HCT116 (cell line): ENCODE results near the gene NOD1. TPM values are rescaled to one million over a fixed set of nuclear protein-coding genes. Genes with fewer than 3 reads are reported as not detected.

Experiments
- ATAC-seq: fragments of 200-7000 bp; cut with Tn5 transposase; 2 replicates; pipeline ENCODE4 v1.9.1; 2020; ENCODE audit warnings: mild to moderate bottlenecking, moderate library complexity
- BruUV-seq: library from RNA; stranded (reverse); fragments of 400-500 nt; replicated peaks from 2 replicates; lab custom pipeline; 2021; lab: Mats Ljungman, UMichigan
- CTCF ChIA-PET: fragments of 300-600 bp; sonication (Branson Sonifier 250); formaldehyde crosslinking; loops from one replicate; lab custom pipeline; 2021; ENCODE audit warnings: antibody characterized with exemption; lab: Charles Lee
- POLR2A ChIA-PET: fragments of 300-600, 350-600 bp; sonication (Branson Sonifier 250); formaldehyde crosslinking; loops from one replicate; lab custom pipeline; 2021; ENCODE audit warnings: antibody characterized with exemption; lab: Charles Lee
- RAD21 ChIA-PET, 2 experiments: fragments of 300-600 bp; sonication (Branson Sonifier 250); formaldehyde crosslinking; loops; one replicate each; lab custom pipeline; 2023; ENCODE audit warnings: low total read pairs in 2 of 2; ENCODE audit not compliant: uncharacterized antibody in 2 of 2, unreplicated experiment in 2 of 2, low non-redundant PET in 1 of 2; lab: Charles Lee
- DNase-seq: peaks from one replicate; pipeline ENCODE4 v3.0.0-alpha.2; 2010; ENCODE audit warnings: low read depth, low spot score
- H2AFZ ChIP-seq: fragments of 200-600 bp; shearing (Covaris generic), sonication (generic); 2 replicates; pipeline ENCODE4 v1.6.1; 2017; ENCODE audit warnings: low read depth, mixed run types, mixed read lengths, antibody characterized with exemption, low read length; ENCODE audit not compliant: poor library complexity, severe bottlenecking
- H3K27ac ChIP-seq: 2 replicates; pipeline ENCODE4 v1.5.1; 2012; ENCODE audit warnings: low read depth, low read length
- H3K27me3 ChIP-seq: fragments of 200-600 bp; sonication (generic); 2 replicates; pipeline ENCODE4 v1.6.1; 2016; ENCODE audit warnings: mixed run types, low read length, mixed read lengths; ENCODE audit not compliant: insufficient read depth
- H3K36me3 ChIP-seq, 2 experiments: fragments of 200-500 bp in 1 of 2; fragments of 200-600 bp in 1 of 2; sonication (Bioruptor generic) in 1 of 2; sonication (generic) in 1 of 2; 2 replicates each; pipeline versions ENCODE4 v1.5.1 to v1.6.1; 2014 to 2016; ENCODE audit warnings: low read length in 2 of 2, inconsistent platforms in 1 of 2, mixed read lengths in 1 of 2, mixed run types in 1 of 2; ENCODE audit not compliant: insufficient read depth in 2 of 2, control insufficient read depth in 1 of 2
- H3K4me1 ChIP-seq, 2 experiments: fragments of 200-600 bp in 1 of 2; sonication (generic) in 1 of 2; 2 replicates each; pipeline versions ENCODE4 v1.5.1 to v1.6.1; 2012 to 2017; ENCODE audit warnings: low read length in 2 of 2, inconsistent platforms in 1 of 2, mild to moderate bottlenecking in 1 of 2, mixed read lengths in 1 of 2, mixed run types in 1 of 2, moderate library complexity in 1 of 2; ENCODE audit not compliant: insufficient read depth in 2 of 2, control insufficient read depth in 1 of 2
- H3K4me2 ChIP-seq: fragments of 200-600 bp; sonication (generic); 2 replicates; pipeline ENCODE4 v1.6.1; 2017; ENCODE audit warnings: mixed run types, low read length, mixed read lengths
- H3K4me3 ChIP-seq, 2 experiments: fragments of 200-600 bp in 1 of 2; sonication (generic) in 1 of 2; replicated peaks in 1 of 2; 2 replicates each; pipeline ENCODE4 v1.5.1; 2011 to 2016; ENCODE audit warnings: low read length in 2 of 2, control low read depth in 1 of 2, low read depth in 1 of 2, mild to moderate bottlenecking in 1 of 2, mixed read lengths in 1 of 2, mixed run types in 1 of 2
- H3K79me2 ChIP-seq: fragments of 200-600 bp; sonication (generic); 2 replicates; pipeline ENCODE4 v1.6.1; 2017; ENCODE audit warnings: mild to moderate bottlenecking, mixed run types, low read length, moderate library complexity, mixed read lengths; ENCODE audit not compliant: insufficient read depth
- H3K9ac ChIP-seq: fragments of 200-600 bp; sonication (generic); 2 replicates; pipeline ENCODE4 v1.6.1; 2016; ENCODE audit warnings: low read length, mixed read lengths
- H3K9me2 ChIP-seq: fragments of 200-600 bp; sonication (generic), shearing (Covaris generic); 2 replicates; pipeline ENCODE4 v1.6.1; 2017; ENCODE audit warnings: mixed run types, mild to moderate bottlenecking, moderate library complexity; ENCODE audit not compliant: insufficient read depth
- H3K9me3 ChIP-seq, 2 experiments: fragments of 200-500 bp in 1 of 2; fragments of 200-600 bp in 1 of 2; sonication (Bioruptor generic) in 1 of 2; sonication (generic) in 1 of 2; 2 replicates each; pipeline ENCODE4 v1.6.1; 2014 to 2017; ENCODE audit warnings: low read length in 2 of 2, mixed read lengths in 2 of 2, inconsistent platforms in 1 of 2, low read depth in 1 of 2, mild to moderate bottlenecking in 1 of 2, mixed run types in 1 of 2, moderate library complexity in 1 of 2; ENCODE audit not compliant: control insufficient read depth in 1 of 2, insufficient read depth in 1 of 2
- H4K20me1 ChIP-seq: fragments of 200-600 bp; sonication (generic), shearing (Covaris generic); 2 replicates; pipeline ENCODE4 v1.6.1; 2017; ENCODE audit warnings: mixed run types, mild to moderate bottlenecking, moderate library complexity; ENCODE audit not compliant: insufficient read depth
- CEBPB ChIP-seq: IDR thresholded peaks from 2 replicates; pipeline ENCODE4 v1.6.1; 2012; ENCODE audit warnings: low read depth
- EGR1 ChIP-seq: IDR thresholded peaks from 2 replicates; pipeline ENCODE4 v1.6.1; 2012; ENCODE audit warnings: low read depth
- EZH2 ChIP-seq: fragments of 200-600 bp; sonication (generic); IDR thresholded peaks from 2 replicates; pipeline ENCODE4 v1.6.1; 2017; ENCODE audit warnings: antibody characterized with exemption, mixed run types
- EZH2phosphoT487 ChIP-seq: fragments of 200-600 bp; IDR thresholded peaks from 2 replicates; pipeline ENCODE4 v1.6.1; 2018; ENCODE audit warnings: antibody characterized with exemption, borderline replicate concordance
- MAX ChIP-seq: IDR thresholded peaks from 2 replicates; pipeline ENCODE4 v1.6.1; 2012
- POLR2A ChIP-seq: IDR thresholded peaks from 2 replicates; pipeline ENCODE4 v1.7.0; 2011; ENCODE audit warnings: borderline replicate concordance; ENCODE audit not compliant: insufficient read depth, insufficient read length; ENCODE audit errors: extremely low read depth
- POLR2AphosphoS5 ChIP-seq: IDR thresholded peaks from 2 replicates; pipeline ENCODE4 v1.6.1; 2011; ENCODE audit warnings: mild to moderate bottlenecking, low read depth, low read length, moderate library complexity
- SRF ChIP-seq: IDR thresholded peaks from 2 replicates; pipeline ENCODE4 v1.6.1; 2012; ENCODE audit warnings: low read depth
- ZFX ChIP-seq: fragments of 450-650 bp; IDR thresholded peaks from 2 replicates; pipeline ENCODE4 v1.6.1; 2017
- ZNF274 ChIP-seq: fragments of 200-500 bp; sonication (Bioruptor generic); IDR thresholded peaks from 2 replicates; pipeline ENCODE4 v1.6.1; 2014; ENCODE audit warnings: mild to moderate bottlenecking, low read depth, low read length, inconsistent platforms
- intact Hi-C: fragments of 100-400 bp; cut with micrococcal nuclease; formaldehyde crosslinking; loops from 2 replicates; pipeline ENCODE4 v1.10.0; 2022
- total RNA-seq: library from RNA; stranded (reverse); gene quantifications from one replicate; pipeline ENCODE4 v1.2.1, GENCODE V29; 2021; ENCODE audit not compliant: unreplicated experiment
- TF ChIP-seq, protein P1 (sequence below): IDR thresholded peaks from 2 replicates; pipeline ENCODE4 v1.6.1; 2012; ENCODE audit warnings: low read depth
- TF ChIP-seq, protein P2 (sequence below): IDR thresholded peaks from 2 replicates; pipeline ENCODE4 v1.6.1; 2012

The NOD1 gene
- total RNA-seq, 1 experiment from 2014 or later, result 5.9 TPM

DNA sequence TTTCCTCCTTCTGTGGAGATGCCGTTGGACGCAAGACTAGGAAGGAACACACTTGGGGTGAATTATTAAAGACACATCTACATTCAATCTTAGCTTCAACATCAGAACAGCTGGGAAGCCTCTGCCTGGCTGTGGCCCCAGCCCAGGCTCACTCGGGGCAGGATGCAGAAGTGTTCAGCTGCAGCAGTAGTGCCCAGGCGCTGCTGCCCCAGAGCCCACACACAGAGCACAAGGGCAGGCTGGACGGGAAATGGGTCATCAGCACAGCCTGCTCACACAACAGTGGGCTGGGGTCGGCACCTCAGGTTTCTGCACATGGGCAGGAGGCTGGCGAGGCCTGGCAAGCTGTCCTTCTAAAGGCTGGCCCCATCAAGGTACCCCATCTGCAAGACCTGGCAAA lies 42.5 kb downstream of the NOD1 start (continued):
- TF ChIP-seq, protein P1, sequence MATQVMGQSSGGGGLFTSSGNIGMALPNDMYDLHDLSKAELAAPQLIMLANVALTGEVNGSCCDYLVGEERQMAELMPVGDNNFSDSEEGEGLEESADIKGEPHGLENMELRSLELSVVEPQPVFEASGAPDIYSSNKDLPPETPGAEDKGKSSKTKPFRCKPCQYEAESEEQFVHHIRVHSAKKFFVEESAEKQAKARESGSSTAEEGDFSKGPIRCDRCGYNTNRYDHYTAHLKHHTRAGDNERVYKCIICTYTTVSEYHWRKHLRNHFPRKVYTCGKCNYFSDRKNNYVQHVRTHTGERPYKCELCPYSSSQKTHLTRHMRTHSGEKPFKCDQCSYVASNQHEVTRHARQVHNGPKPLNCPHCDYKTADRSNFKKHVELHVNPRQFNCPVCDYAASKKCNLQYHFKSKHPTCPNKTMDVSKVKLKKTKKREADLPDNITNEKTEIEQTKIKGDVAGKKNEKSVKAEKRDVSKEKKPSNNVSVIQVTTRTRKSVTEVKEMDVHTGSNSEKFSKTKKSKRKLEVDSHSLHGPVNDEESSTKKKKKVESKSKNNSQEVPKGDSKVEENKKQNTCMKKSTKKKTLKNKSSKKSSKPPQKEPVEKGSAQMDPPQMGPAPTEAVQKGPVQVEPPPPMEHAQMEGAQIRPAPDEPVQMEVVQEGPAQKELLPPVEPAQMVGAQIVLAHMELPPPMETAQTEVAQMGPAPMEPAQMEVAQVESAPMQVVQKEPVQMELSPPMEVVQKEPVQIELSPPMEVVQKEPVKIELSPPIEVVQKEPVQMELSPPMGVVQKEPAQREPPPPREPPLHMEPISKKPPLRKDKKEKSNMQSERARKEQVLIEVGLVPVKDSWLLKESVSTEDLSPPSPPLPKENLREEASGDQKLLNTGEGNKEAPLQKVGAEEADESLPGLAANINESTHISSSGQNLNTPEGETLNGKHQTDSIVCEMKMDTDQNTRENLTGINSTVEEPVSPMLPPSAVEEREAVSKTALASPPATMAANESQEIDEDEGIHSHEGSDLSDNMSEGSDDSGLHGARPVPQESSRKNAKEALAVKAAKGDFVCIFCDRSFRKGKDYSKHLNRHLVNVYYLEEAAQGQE, result no peak
- TF ChIP-seq POLR2AphosphoS5 (no peak), CEBPB (no peak), ZFX (no peak), EZH2 (no peak), POLR2A (no peak), EGR1 (no peak), MAX (no peak)
- TF ChIP-seq, protein P2, sequence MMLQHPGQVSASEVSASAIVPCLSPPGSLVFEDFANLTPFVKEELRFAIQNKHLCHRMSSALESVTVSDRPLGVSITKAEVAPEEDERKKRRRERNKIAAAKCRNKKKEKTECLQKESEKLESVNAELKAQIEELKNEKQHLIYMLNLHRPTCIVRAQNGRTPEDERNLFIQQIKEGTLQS, result no peak

DNA sequence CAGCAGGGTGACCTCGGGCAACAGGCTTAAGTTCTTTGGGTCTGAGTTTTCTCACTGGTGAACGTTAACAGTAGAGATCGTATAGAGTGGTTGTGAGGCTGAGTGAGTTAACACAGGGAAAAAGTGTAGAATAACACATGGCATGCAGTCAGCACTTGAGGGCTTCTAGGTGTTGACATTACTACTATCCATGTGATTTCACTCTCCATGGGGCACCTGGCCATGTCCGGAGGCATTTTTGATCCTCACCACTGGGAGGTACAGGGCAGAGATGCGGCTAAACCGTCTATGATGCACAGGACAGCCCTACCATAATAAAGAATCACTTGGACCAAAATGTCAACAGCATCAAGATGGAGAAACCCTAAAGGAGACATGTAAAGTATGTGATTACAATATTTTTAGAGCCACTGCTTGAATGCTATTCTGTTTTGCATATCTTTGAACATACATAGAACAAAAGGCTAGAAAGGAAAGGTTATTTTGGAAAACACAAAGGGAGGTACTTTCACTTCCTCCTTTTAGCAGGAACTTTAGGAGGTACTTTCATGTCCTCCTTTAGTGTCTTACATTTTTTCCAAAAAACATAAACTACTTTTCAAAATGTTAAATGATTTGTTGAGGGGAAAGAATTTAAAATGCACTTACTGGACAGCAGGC lies 44.3 kb downstream of the NOD1 start:
- peaks cover 3 to 6% of the 10 kb centered on the region in 2 experiments; a peak in 1 of 4 replicates for H3K4me1 ChIP-seq
- ChIA-PET POLR2A (no interaction called here), RAD21 (no interaction called here), CTCF (no interaction called here)
- intact Hi-C loops, result no loop called here
- H3K9ac ChIP-seq, result no peak overlapping the region
- no peaks in the 10 kb centered on the region for H3K9me3 ChIP-seq
- H3K27ac ChIP-seq, result no peak overlapping the region
- ATAC-seq (no peak), DNase-seq (no peak)
- no peaks in the 10 kb centered on the region for H3K9me2 ChIP-seq
- H3K4me3 ChIP-seq, result no peak overlapping the region
- H3K27me3 ChIP-seq, result no peaks in the 10 kb centered on the region
- H3K4me2 ChIP-seq, result no peak overlapping the region
- H3K79me2 ChIP-seq, result no peaks in the 10 kb centered on the region
- BruUV-seq, result no TSS peak
- H2AFZ ChIP-seq, result no peak overlapping the region
- no peaks in the 10 kb centered on the region; the same call in 1 of the 2 replicates for H4K20me1 ChIP-seq
- TF ChIP-seq SRF, result no peak
- TF ChIP-seq EZH2phosphoT487, result no peak
- TF ChIP-seq CEBPB, result no peak
- no peak for TF ChIP-seq ZNF274
- TF ChIP-seq, protein P2, result no peak
- TF ChIP-seq, protein P1, result no peak
- no peak for TF ChIP-seq MAX
- TF ChIP-seq POLR2A, result no peak
- H3K36me3 ChIP-seq, result 0 out of 4 replicates have a peak, but pooled peaks cover 0 to 3% of the 10 kb centered on the region in 2 experiments
